NCI-H2196 treated with DMSO at 0.1 percent for 48 hours (cell line): Measurements from ENCODE around the gene PSMG4.
"Not testable (repeated sequence)": the region's sequence is repeated elsewhere in the genome, so short reads cannot be mapped to it uniquely, and the experiment has no call there.

Source experiments
- DNase-seq: peaks from one replicate; lab custom pipeline; 2025; ENCODE audit not compliant: unreplicated experiment; lab: John Stamatoyannopoulos, UW

The PSMG4 gene

GRCh38 chr6:3230256-3230882 lies 28.4 kb upstream of the PSMG4 start:
- no peak for DNase-seq

- peak; percentile 76 for DNase-seq
Measured at GRCh38 chr6:3230900-3231246, 27.9 kb upstream of the PSMG4 start.

DNA sequence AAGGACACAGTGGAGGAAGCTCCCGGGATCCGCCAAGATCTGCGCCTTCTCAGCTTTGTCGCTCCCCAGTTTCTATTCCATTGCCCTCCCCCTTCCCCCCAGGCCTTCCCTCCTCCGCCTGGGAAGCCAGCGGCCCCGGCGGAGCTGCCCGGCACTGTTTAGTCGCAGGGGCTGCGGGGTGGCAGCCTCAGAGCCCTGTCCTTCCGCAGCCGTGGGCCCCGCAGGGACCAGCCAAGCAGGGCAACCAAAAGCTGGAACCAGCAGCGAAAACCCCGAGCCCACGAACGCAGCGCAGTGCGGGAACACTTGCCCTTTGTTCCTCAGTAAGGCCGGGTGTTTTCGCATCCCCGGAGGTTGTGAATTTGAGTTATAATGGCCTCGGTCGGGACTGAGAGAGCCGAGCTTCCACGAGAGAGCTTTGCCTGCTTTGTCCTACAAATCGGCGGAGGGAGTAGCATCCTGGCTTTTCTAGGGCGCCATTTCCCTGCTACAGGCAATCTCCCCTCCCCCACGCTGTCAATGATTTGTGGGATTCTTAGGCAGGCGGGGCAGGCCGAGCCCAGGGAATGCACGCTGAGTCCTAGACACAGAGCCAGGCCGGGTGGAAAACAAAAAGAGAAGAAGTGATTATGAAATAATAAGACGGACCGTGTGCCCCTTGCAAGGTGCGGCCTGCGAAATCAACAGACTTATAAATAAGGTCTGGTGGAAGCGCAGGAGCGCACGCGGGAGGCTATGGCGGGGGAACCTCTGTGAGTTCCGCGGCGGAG lies 27.3 kb upstream of the PSMG4 start:
- DNase-seq = peak; percentile 87

DNA sequence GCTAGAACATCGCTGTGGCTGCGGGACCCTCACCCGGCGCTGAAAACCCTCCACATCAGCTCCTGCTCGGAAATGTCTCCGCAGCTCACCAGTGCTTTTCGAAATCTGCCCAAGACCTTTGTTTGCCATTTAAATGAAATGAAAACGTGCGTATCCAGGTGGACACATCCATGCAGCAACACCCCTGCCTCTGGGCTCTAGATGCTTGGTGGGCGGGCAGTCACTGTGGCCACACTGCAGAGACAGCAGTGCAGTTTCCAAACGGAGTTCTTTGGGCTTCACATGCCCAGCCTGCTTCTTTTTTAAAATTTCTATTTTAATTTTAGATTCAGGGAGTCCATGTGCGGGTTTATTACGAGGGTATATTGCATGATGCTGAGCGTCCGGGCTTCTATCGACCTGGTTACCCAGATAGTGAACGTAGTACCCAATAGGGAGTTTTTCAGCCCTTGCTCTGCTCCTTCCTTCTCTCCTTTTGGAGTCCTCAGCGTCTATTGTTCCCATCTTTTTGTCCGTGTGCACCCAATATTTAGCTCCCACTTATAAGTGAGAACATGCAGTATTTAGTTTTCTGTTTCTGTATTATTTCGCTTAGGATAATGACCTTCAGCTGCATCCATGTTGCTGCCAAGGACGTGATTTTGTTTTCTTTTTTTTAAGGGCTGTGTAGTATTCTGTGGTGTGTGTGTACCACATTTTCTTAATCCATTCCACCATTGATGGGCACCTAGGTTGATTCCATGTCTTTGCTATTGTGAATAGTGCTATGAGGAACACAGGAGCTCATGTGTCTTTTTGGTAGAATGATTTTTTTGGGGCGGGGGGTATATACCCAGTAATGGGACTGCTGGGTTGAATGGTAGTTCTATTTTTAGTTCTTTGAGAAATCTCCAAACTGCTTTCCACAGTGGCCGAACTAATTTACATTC lies 26.5 kb upstream of the PSMG4 start:
- no peak for DNase-seq

DNA sequence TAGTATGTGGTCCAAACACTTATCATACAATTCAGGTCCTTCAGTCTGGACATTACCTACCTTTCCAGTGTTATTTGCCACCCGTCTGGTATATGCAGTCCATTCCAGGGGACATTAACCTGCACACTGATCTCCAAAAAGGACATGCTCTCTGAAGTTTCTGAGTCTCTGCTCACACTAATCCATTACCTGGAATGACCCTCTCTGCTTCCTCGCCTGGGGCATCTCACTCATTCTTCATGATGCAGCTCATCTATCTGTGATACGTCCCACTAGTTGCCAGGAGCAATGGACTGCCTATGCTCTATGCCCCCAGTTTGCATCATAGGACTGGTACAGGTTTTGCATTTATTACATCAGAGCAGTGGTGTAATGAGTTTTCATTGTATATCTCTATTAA lies 25.4 kb upstream of the PSMG4 start:
- DNase-seq = no peak

GRCh38 chr6:3233904-3234303 lies 24.8 kb upstream of the PSMG4 start:
- DNase-seq = no peak

- DNase-seq = no peak
Measured at GRCh38 chr6:3235486-3235885, 23.3 kb upstream of the PSMG4 start.

DNA sequence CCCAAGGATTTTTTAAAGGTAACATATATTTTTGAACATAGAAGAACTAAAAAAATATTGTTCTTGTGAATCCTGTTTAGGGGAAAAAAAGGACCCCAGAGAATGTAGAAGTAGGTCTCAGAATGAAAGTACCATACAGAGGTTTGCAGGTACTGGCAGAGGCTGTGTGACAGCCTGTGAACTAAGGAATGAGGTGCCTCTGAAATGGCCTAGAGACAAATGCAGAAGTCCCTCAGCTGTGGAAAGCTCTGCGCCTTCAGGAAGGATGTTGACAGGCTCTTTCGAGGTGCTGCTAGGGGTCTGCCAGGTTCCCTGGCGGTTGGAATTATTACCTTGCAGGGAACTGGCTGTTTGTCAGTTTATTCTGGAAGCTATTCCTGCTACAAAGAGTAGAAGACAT lies 22.7 kb upstream of the PSMG4 start:
- DNase-seq = no peak

DNA sequence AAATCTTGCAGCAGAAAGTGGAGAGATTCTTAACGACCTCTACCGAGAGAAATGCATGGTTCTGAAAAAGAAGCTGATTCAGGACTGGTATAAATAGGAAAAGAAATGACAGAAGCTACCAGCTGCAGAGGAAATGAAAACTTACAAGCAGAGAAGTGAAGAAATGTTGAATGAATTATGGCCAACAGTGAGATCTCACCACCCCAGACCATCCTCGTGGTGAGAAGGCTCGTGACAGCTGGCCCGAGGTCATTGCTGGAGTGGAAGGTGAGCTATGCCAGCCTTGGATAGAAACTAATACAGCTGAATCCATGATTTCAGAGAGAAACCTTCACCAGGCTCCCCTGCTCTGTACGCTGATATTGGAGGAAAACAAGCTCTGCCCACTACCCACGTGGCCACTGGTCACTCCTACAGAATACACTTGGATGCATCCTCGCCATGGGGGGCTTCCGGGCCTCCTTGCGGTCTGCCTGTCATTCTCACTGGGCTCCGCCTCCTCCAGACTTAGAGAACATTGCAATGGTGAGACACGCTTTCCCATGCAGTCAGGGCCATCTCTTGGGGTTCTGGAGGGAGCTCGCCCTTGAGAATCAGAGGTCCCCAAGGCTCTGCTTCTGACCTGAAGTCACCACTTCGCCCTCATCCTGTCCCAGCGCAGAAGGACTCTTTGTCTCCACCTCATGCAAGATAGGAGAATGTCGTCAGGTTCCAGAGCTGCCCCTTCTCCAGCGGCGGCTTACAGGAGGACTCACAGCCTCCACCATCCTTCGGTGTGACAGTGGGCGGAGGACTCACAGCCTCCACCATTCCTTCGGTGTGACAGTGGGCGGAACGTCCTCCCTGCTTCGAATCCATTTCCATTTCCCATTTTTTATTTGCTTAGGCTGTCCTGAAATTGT lies 20.7 kb upstream of the PSMG4 start:
- DNase-seq = no peak

DNA sequence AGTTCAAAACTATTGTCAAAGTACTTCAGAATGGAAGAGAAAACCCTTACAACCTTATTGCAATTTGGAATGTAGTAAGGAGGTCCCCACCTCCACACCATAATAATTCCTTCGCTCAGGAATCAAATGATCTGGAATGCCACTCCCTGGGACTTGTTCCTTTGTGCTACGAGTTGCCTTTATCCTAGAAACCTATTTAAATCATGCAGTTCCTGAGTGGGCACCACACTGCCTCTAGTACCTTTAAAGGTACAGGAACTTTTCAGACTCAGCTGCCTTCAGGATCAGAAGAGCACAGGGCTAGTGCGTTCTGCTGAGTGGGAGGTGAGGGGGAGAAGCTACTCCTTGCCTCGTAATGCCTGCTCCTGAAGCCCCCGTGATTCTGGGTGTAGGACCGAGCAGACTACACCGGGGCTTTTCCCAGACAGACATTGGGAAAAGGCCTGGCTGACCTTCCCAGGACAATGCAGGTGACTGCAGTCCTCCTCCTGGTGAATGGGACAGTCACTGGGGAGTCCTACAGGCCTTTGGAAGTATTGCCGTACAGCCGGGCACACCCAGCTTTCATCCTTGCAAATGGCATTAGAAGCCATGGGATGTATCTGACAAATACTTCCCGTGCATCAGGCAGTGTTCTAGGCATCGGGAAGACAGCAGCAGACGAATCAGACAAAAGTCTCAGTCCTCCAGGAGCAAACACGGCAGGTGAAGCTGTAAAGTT lies 19.5 kb upstream of the PSMG4 start:
- no peak for DNase-seq

- DNase-seq = no peak
Measured at GRCh38 chr6:3240595-3240994, 18.2 kb upstream of the PSMG4 start.

GRCh38 chr6:3241745-3242144 lies 17.0 kb upstream of the PSMG4 start:
- not testable (repeated sequence) for DNase-seq

DNA sequence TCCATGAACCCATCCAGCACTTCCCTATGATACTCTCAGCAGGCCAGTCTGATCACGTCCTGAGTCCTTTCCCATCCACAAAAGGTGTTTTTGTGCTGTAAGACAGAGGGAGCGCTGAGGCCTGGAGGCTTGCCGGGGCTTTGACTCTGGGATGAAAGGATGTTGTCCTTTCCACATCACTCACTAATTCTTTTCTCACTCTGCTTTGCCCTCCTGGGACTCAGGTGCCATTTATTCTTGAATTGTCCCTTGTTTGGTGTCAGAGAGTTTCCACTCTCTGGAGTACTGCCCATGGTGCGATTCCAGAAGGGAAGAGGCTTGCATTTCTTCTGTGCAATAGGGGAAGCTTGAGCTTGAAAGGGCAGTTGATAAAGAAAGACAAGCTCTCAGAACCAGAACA lies 16.0 kb upstream of the PSMG4 start:
- no peak for DNase-seq

DNA sequence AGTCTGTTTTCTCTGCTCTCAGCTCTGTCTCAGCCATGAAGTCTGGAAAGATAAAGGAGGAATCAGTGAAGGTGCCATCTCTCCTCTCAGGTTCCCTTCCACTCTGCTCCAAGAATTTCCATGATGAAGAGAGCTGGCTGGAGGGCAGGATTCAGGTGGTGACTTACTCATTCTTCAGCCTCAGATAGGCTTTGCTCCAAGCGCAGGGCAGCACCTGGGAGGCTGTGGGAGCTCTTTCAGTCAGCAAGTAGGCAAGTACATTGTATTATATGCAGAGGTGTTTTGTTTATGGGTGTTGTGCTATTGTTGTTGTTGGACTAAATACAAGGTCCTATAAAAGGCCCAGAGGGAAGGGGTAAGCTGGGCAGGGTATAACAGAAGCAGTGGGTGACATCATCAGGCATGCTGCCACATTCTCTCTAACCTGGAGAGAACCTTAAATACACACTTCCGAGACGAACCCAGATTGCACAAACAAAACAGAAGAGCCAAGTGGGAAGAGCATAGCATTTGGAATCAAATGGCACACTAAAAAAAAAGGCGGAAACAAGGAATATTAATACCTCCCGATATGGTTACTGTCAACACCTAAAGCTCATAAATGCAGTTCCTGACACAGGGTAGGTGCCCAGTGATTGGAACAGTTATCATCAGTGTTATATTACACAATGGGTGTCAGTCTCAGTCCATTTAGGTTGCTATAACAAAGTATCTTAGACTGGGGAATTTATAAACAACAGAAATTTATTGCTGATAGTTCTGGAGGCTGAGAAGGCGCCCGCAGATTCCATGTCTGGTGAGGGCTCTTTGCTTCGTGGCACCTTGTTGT lies 14.5 kb upstream of the PSMG4 start:
- DNase-seq = no peak

DNA sequence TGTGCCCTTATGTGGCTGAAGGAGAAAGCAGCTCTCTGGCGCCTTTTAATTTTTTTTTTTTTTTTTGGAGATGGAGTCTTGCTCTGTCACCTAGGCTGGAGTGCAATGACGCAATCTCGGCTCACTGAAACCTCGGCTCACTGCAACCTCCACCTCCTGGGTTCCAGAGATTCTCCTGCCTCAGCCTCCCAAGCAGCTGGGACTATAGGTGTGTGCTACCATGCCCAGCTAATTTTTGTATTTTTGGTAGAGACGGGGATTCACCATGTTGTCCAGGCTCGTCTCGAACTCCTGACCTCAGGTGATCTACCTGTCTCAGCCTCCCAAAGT lies 13.9 kb upstream of the PSMG4 start:
- not testable (repeated sequence) for DNase-seq

DNA sequence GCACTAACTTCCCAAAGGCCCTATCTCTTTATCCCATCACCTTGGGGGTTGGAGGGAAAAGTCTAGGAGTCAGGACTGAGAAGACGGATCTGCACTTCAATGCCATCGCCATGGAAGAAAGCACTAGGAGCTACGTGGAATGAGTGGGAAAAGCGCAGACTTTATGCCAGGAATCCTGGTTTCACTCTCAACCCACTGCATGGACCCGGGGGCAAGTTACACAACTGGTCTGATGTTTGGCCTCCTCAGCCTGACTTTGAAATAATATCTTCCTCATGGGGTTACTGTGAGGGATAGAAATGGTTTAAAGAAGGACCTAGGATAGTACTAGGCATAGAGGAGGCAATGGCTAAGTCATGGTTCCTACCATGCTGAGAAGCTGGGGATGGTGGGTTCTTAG lies 13.5 kb upstream of the PSMG4 start:
- DNase-seq = no peak

- no peak for DNase-seq
Measured at GRCh38 chr6:3247255-3248146, 11.2 kb upstream of the PSMG4 start.

DNA sequence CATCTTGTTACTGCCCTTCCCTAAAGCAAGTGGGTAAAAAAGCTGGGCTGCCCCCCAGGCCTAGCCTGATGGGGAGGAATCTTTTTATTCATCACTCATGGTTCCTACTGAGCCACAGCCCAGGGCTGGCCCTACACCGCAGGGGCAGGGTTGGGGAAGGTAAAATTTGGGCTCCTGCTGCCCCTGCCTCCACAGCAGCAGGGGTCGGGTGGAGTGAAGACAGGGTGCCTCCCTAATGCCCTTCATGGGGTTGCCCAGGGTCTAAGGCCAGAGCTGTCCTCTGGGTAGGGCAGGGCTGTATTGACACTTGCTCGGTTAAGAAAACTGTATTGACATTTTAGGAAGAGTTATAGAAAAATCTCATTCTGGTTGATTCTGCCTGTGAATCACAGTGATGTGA lies 8.9 kb upstream of the PSMG4 start:
- no peak for DNase-seq
